Neural progenitor cell (in vitro differentiated cells): ENCODE measurements around the gene GPR62. TPM values are rescaled to one million over a fixed set of nuclear protein-coding genes. Genes with fewer than 3 reads are reported as not detected.
A peak's percentile ranks its signal among the peaks of the same experiment; 100 is the strongest.

ENCODE experiments used
- DNase-seq: peaks from one replicate; pipeline ENCODE4 v3.0.0-alpha.2; 2016; ENCODE audit warnings: low spot score
- H2AFZ ChIP-seq: fragments of 200-600 bp; sonication (generic); replicated peaks from 2 replicates; pipeline ENCODE4 v1.6.1; 2016; ENCODE audit warnings: antibody characterized with exemption
- H3F3A ChIP-seq: fragments of 200-600 bp; sonication (generic); 2 replicates; pipeline ENCODE4 v1.6.1; 2016; ENCODE audit warnings: antibody characterized with exemption, low read depth
- H3K27ac ChIP-seq: fragments of 200-600 bp; sonication (generic); 2 replicates; pipeline ENCODE4 v1.5.1; 2016; ENCODE audit warnings: mild to moderate bottlenecking
- H3K27me3 ChIP-seq: fragments of 200-600 bp; sonication (generic); 2 replicates; pipeline ENCODE4 v1.6.1; 2016; ENCODE audit warnings: mild to moderate bottlenecking, moderate library complexity
- H3K36me3 ChIP-seq: fragments of 200-600 bp; sonication (generic); 2 replicates; pipeline ENCODE4 v1.5.1; 2016
- H3K4me1 ChIP-seq: fragments of 200-600 bp; sonication (generic); 2 replicates; pipeline ENCODE4 v1.6.1; 2016; ENCODE audit warnings: mixed run types
- H3K4me2 ChIP-seq: fragments of 200-600 bp; sonication (generic); 2 replicates; pipeline ENCODE4 v1.6.1; 2016
- H3K4me3 ChIP-seq: fragments of 200-600 bp; sonication (generic); 2 replicates; pipeline ENCODE4 v1.5.1; 2016
- H3K79me2 ChIP-seq: fragments of 200-600 bp; sonication (generic); 2 replicates; pipeline ENCODE4 v1.6.1; 2016; ENCODE audit warnings: low read depth
- H3K9ac ChIP-seq: fragments of 200-600 bp; sonication (generic); 2 replicates; pipeline ENCODE4 v1.6.1; 2016
- H3K9me3 ChIP-seq: fragments of 200-600 bp; sonication (generic); 2 replicates; pipeline ENCODE4 v1.5.1; 2016; ENCODE audit warnings: low read depth
- H4K20me1 ChIP-seq: fragments of 200-600 bp; sonication (generic); 2 replicates; pipeline ENCODE4 v1.6.1; 2016; ENCODE audit warnings: low read depth
- H3K27ac Mint-ChIP-seq: 3 replicates; pipeline ENCODE4 v1.8.0; 2021; ENCODE audit warnings: mixed read lengths
- H3K27me3 Mint-ChIP-seq: 2 replicates; pipeline ENCODE4 v1.8.0; 2022; ENCODE audit warnings: low read depth, mild to moderate bottlenecking, inconsistent platforms, moderate library complexity, mixed read lengths; ENCODE audit not compliant: insufficient read depth
- H3K36me3 Mint-ChIP-seq: 3 replicates; pipeline ENCODE4 v1.8.0; 2021; ENCODE audit warnings: mixed read lengths
- H3K4me1 Mint-ChIP-seq: 3 replicates; pipeline ENCODE4 v1.8.0; 2021; ENCODE audit warnings: mixed read lengths
- H3K4me3 Mint-ChIP-seq: 3 replicates; pipeline ENCODE4 v1.8.0; 2021; ENCODE audit warnings: mild to moderate bottlenecking, moderate library complexity, mixed read lengths
- H3K9me3 Mint-ChIP-seq: 3 replicates; pipeline ENCODE4 v1.8.0; 2020; ENCODE audit warnings: mixed read lengths
- EZH2 ChIP-seq: fragments of 200-600 bp; sonication (generic); IDR thresholded peaks from 2 replicates; pipeline ENCODE4 v1.6.1; 2017; ENCODE audit warnings: antibody characterized with exemption, mild to moderate bottlenecking, moderate library complexity
- EZH2phosphoT487 ChIP-seq: fragments of 200-600 bp; sonication (generic); IDR thresholded peaks from 2 replicates; pipeline ENCODE4 v1.6.1; 2017; ENCODE audit warnings: antibody characterized with exemption
- total RNA-seq: library from RNA; depleted of rRNA; stranded (reverse); fragments of >200 nt; gene quantifications from 2 replicates; pipeline ENCODE4 v1.2.3, GENCODE V29; 2015; ENCODE audit warnings: low replicate concordance
- TF ChIP-seq, protein P1 (sequence below): fragments of 200-600 bp; sonication (generic); IDR thresholded peaks from 2 replicates; pipeline ENCODE4 v1.5.1; 2017; ENCODE audit warnings: antibody characterized with exemption, mild to moderate bottlenecking

GPR62 gene
- total RNA-seq, 1 donor from 2014 or later = 0.21 TPM

- Histone ChIP-seq H3K27me3 (no peaks in the 10 kb centered on the region), H2AFZ (peak within 1 kb of the TSS; percentile 38), H3K9ac (no peak within 1 kb of the TSS), H3K9me3 (no peaks in the 10 kb centered on the region), H3K4me1 (peaks cover 16% of the 10 kb centered on the region), H4K20me1 (no peaks in the 10 kb centered on the region), H3K4me3 (peak within 1 kb of the TSS; percentile 50), H3K79me2 (peaks cover 10% of the 10 kb centered on the region), H3K4me2 (peak within 1 kb of the TSS; percentile 77), H3F3A (peaks cover 28% of the 10 kb centered on the region), H3K36me3 (no peaks in the 10 kb centered on the region), H3K27ac (peak within 1 kb of the TSS; percentile 59)
- no peaks in the 10 kb centered on the region for H3K9me3 Mint-ChIP-seq
- TF ChIP-seq, protein P1, sequence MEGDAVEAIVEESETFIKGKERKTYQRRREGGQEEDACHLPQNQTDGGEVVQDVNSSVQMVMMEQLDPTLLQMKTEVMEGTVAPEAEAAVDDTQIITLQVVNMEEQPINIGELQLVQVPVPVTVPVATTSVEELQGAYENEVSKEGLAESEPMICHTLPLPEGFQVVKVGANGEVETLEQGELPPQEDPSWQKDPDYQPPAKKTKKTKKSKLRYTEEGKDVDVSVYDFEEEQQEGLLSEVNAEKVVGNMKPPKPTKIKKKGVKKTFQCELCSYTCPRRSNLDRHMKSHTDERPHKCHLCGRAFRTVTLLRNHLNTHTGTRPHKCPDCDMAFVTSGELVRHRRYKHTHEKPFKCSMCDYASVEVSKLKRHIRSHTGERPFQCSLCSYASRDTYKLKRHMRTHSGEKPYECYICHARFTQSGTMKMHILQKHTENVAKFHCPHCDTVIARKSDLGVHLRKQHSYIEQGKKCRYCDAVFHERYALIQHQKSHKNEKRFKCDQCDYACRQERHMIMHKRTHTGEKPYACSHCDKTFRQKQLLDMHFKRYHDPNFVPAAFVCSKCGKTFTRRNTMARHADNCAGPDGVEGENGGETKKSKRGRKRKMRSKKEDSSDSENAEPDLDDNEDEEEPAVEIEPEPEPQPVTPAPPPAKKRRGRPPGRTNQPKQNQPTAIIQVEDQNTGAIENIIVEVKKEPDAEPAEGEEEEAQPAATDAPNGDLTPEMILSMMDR = no peak
- TF ChIP-seq EZH2phosphoT487 (no peak), EZH2 (no peak)
- peak within 1 kb of the TSS; percentile 60 for H3K27ac Mint-ChIP-seq
- DNase-seq = peak; percentile 96
- H3K36me3 Mint-ChIP-seq = peaks cover 3% of the 10 kb centered on the region
- peak within 1 kb of the TSS; percentile 86 for H3K4me3 Mint-ChIP-seq
- peaks cover 6% of the 10 kb centered on the region for H3K27me3 Mint-ChIP-seq
- H3K4me1 Mint-ChIP-seq = peaks cover 24% of the 10 kb centered on the region
Measured at GRCh38 chr3:51982838-51983577, 27.8 kb downstream of the GPR62 start, which contains the start of gene ACY1. Gene ACY1, plus strand, starts transcription at chr3:51983535. Its CDS starts 530 bp downstream, at chr3:51984065.

- peaks cover 3% of the 10 kb centered on the region for H3K36me3 Mint-ChIP-seq
- H3K4me3 Mint-ChIP-seq = peak overlapping the region; percentile 86
- peak overlapping the region; percentile 60 for H3K27ac Mint-ChIP-seq
- H3K27me3 Mint-ChIP-seq = peaks cover 6% of the 10 kb centered on the region
- H2AFZ ChIP-seq = peak overlapping the region; percentile 38
- peaks cover 28% of the 10 kb centered on the region for H3F3A ChIP-seq
- no peak for DNase-seq
- H3K27me3 ChIP-seq = no peaks in the 10 kb centered on the region
- no peaks in the 10 kb centered on the region for H3K36me3 ChIP-seq
- peaks cover 16% of the 10 kb centered on the region for H3K4me1 ChIP-seq
- TF ChIP-seq, protein P1 = no peak
- TF ChIP-seq EZH2phosphoT487 (no peak), EZH2 (no peak)
- H3K9me3 ChIP-seq = no peaks in the 10 kb centered on the region
- peaks cover 10% of the 10 kb centered on the region for H3K79me2 ChIP-seq
- H3K4me1 Mint-ChIP-seq = peaks cover 24% of the 10 kb centered on the region
- H4K20me1 ChIP-seq = no peaks in the 10 kb centered on the region
- no peaks in the 10 kb centered on the region for H3K9me3 Mint-ChIP-seq
- peak overlapping the region; percentile 50 for H3K4me3 ChIP-seq
- no peak overlapping the region for H3K9ac ChIP-seq
- H3K4me2 ChIP-seq = peak overlapping the region; percentile 77
- H3K27ac ChIP-seq = peak overlapping the region; percentile 59
Measured at GRCh38 chr3:51983578-51984268, 28.5 kb downstream of the GPR62 start.

GRCh38 chr3:51984269-51984647, 29.1 kb downstream of the GPR62 start:
- peaks cover 32% of the 10 kb centered on the region for H3F3A ChIP-seq
- no peaks in the 10 kb centered on the region for H4K20me1 ChIP-seq
- H3K27ac Mint-ChIP-seq = no peak overlapping the region
- H3K4me1 Mint-ChIP-seq = peaks cover 27% of the 10 kb centered on the region
- no peak overlapping the region for H2AFZ ChIP-seq
- H3K9me3 ChIP-seq = no peaks in the 10 kb centered on the region
- peaks cover 10% of the 10 kb centered on the region for H3K79me2 ChIP-seq
- peaks cover 16% of the 10 kb centered on the region for H3K4me1 ChIP-seq
- H3K36me3 ChIP-seq = no peaks in the 10 kb centered on the region
- no peak overlapping the region for H3K4me3 ChIP-seq
- H3K9me3 Mint-ChIP-seq = no peaks in the 10 kb centered on the region
- TF ChIP-seq EZH2 (no peak), EZH2phosphoT487 (no peak)
- TF ChIP-seq, protein P1 = no peak
- H3K4me3 Mint-ChIP-seq = peak overlapping the region; percentile 86
- H3K4me2 ChIP-seq = peak overlapping the region; percentile 77
- no peaks in the 10 kb centered on the region for H3K27me3 ChIP-seq
- H3K27me3 Mint-ChIP-seq = peaks cover 6% of the 10 kb centered on the region
- no peak overlapping the region for H3K9ac ChIP-seq
- H3K27ac ChIP-seq = no peak overlapping the region
- DNase-seq = no peak
- peaks cover 3% of the 10 kb centered on the region for H3K36me3 Mint-ChIP-seq
